Activated CD4-positive, alpha-beta T cell treated with anti-CD3 and anti-CD28 coated beads, Interleukin-2, amount 50 U/mL, for 48 hours (primary cell): ENCODE results near the gene HMX1.

ENCODE experiments used
- DNase-seq, 2 experiments: peaks; one replicate each; pipeline ENCODE4 v3.0.0-alpha.2; 2020

HMX1 gene

DNA sequence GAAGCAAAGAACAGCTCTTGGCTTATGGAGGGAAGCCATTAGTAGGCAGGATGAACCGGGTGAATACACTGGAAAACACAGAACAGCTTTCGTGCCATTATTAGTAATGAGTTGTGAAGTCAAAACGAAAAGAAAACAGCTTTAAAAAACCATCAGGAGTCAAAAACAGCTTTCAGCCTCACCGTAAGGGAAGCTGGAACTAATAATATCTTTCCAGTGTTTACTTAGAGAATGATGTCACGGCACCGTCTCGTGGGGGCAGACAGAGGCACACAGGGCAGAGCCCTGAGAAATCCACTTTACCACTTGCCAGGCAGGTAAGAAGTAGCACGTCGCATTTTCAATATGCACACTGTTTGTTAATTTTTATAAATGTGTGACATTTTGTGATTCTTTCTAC lies 37.9 kb upstream of the HMX1 start:
- no peak for DNase-seq

DNA sequence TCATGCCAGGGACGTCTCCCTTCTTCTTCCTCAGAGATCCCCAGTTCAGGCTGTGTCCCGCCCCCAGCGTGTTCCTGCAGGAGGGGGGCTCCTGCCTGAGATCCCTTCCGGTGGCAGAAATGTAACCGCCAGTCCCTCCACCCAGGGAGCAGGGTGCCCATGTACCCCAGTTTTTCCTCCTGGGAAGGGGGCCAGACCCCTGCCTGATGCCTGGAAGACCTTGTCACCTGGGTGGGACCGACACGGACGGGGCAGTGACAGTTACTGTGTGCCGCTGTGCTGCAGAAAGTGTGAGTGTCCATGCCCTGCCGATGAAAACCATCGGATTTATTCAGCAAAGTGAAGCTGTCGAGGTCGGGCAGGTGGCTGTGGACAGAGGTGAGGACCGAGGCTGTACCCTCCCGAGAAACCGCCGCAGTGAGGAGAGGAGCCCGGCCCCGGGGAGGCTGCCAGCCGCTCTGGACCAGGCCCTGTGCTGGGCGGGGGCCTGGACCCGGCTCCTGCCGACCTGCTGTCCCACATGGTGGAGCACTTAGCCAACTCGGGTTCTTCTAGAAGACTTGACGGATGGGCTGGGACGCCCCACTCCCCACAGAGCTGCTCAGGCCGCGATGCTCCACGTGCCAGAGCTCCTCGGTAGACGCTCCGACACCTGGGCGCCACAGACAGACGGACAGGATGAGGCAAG lies 36.7 kb upstream of the HMX1 start:
- no peak for DNase-seq

DNA sequence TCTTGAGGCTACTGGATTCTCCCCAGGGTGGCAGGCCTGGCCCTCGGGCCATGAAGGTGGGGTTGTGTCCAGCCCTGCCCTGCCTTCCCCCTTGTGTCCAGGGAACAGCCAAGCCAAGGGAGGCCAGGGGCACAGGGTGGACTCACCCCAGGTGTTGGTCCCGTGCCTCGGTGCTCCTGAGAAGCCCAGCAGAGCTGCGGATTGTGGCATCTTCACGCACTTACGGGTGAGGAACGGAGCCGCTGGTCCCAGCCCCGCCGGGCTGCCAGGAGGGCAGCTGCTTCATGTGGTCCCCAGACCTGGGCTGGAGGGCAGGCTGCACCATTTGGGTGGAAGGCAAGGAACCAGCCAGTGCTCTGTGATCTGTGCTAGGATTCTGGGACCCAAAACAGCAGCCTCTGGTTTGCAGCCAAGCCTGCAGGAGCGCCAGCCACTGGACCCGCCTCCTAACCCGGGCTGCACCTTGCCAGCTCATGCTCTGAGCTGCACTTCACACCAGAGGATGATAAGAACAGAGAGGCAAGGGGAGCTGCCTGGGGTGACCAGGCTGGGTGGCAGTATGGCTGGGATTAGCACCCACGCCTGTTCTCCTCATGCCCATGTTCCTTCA lies 36.1 kb upstream of the HMX1 start:
- DNase-seq: no peak

DNA sequence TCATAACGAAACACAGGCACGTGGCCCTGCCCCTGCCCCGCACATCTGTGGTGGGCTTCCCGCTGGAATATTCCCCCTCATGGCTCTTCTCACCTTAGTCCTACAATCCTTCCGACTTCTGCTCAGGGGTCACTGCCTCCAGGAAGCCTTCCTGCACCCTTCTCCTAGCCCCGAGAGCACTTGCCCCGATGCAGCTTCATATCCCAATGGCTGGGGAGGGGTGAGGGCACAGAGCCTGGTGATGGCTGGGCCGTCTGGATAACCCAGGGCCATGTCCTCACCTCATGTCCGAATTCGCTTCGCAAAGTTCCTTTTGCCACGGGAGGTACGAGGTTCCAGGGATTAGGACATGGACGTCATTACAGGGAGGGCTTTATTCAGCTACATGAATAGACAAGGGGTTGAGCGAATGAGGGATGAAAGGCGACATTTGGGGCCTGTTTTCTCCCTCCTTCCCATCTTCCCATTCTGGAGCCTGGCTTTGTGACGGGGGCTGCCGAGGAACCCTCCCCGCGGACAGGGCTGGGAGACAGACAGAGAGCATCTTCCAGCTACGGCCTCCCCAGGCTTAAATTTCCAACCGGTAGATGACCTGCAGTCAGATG lies 35.5 kb upstream of the HMX1 start:
- no peak for DNase-seq

DNA sequence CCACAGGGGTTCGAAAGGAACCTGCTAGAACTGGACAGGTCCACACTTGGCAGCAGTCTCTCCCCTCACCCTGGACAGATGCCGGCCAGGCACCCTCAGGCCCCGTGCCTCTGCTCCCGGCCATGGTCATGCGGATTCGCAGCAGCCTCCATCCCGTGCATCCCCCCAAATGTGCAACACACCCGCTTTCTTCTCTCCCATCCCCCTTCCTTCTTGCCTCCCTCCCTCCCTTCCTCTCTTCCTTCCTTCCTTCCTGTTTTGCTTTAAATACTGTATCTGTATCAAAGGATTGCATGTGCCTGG lies 35.0 kb upstream of the HMX1 start:
- no peak for DNase-seq

DNA sequence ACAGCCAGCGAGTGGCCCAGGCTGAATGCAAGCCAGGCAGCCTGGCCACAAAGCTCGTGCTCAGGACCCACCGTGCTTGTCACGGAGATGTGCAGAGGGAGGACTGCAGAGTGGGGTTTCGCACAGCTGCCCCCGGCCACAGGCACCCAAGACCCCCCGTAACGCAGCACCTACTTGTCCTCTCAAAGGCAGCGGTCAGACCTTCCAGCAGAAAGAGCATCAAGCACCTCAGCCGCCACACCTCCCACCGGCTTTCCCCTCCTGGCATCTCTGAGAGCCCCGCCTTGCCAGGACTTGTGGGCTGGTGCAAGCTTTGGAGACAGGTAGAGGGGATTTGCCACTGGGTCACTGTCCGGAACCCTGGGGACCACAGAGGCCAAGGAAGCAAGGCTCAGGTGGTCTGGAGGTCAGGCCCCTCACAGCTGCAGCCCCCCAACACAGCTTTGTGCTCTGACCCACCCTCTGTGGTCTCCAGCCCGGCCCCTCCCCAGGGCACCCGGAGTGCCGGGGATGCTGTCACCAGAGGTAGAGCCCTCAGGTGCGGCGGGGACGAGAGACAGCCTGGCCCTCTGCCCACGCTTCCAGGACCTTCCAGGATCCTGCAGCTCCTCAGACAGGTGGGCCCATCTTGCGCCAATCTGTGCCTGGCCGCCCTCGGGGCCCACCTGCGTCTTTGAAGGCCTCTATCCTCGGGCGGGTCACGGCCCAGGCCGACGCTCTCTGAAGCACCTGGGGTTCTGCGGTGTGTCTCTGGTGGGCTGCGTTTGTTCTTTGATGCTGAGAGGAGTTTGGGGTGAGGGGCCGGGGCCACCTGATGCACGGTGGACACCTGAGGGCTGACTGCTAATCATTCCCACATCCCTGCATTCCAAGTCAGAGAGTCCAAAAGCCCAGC lies 34.4 kb upstream of the HMX1 start:
- DNase-seq: no peak

DNA sequence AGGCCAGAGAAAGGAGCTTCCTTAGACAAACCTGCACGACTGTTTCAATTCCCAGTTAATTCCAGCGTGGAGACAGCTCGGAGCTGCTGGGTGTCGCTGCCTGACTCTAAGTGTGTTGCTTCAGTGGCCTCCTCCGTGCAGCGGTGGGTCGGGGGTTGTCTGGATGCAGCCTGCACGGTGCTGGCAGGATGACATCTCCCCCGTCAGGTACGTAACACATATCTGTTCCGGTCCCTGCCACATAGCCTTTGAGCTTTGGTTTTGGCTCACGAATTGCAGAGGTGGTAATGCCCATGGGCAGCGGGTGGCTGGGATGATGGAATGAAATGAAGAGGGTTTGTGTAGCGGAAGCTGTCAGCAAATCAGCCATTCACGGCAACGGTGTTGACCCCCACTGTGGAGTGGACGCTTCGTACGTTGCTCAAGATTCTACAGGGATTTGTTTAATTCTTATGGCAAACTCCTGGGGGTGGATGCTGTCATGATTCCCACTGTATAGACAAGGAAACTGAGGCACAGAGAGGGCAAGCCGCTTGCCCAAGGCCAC lies 33.7 kb upstream of the HMX1 start:
- DNase-seq: no peak

DNA sequence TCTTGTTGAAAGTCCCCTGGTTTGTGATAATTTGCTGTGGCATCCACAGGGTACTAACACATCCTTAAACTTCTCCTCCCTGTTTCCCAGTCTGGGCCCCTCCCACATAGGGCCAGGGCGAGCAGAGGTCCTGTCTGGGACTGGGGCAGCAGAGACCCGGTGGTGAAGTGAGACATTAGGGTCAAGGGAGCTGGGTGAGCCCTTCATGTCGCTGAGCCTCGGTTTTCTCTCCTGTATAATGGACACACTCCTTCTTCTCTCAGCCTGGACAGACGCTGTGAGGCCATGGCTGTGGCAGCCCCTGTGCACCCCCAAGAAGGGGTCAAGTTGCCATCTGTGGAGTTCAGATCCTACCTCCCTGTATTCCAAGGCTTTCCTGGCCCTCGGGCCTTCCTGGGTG lies 33.0 kb upstream of the HMX1 start:
- DNase-seq: no peak

DNA sequence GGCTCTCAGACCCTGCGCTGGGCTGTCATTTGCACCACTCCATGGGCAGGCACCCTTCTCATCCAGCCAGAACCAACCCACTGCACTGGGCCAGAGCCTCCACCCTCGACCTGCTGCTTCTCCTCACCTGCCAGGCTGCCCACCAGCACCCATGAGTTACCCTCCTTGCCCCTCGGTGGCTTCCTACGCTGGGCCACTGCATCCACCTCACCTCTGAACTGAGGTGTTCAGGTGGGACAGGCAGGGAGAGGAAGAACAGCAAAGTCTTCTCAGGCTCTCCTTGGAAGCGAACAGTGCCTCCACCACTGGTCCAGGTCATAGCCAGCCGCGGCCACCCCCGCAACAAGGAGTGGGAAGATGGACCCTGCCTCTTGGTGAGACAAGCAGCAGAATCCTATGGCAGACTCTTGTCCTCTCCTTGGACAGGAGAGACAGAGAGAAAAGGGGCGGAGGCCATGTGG lies 32.4 kb upstream of the HMX1 start:
- no peak for DNase-seq

DNA sequence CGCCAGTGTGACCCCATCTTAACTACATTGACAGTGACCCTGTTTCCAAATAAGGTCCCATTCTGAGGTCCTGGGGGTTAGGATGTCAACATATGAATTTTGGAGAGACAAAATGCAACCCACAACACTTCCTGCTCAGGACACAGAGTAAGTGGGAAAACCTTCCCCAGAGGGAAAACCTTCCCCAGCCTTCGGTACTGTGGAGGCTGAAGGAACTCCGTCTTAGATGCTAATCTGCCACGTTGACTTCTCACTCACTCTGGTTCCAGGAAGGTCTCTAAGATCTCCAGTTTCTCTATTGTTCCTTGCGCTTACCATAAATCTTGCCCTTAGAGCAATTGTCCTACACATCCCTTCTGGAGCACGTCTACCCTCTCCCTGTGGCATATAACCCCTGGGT lies 29.7 kb upstream of the HMX1 start:
- no peak for DNase-seq

DNA sequence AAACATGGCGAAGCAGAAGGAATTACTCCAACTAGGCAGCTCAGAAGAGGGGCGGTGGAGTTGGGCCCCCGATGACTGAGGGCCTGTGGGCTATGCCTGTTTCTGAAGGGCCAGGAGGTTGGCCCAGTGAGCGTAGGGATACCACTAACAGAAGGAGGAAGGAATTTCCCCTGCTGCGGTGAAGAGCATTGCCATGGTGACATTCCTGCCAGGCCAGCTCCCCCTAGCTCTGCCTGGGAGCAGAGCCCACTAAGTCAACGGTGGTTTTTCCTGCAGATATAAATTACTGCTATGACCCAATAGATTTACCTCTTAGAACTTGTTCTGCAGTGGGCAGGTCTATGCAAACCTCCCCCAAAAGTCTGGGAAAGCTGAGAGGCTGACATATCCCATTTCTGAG lies 28.9 kb upstream of the HMX1 start:
- no peak for DNase-seq

DNA sequence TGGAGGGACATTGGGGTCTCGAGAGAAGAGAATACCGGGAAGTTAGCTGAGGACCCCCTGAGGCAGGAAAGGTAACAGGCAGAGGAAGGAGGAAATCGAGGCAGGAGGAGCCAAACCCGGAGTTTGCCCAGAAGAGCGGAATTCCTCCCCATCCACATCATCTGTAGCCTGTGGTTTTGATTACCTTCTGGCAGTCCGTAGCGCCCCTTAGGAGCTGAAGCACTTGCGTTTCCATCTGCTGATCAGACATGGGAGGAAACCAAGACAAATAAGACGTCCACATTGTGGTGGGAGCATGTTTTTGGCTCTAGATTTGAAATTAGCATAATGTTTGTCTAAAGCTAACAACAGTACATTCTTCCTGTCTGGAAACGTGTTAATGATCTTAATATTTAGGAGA lies 26.8 kb upstream of the HMX1 start:
- DNase-seq: no peak

DNA sequence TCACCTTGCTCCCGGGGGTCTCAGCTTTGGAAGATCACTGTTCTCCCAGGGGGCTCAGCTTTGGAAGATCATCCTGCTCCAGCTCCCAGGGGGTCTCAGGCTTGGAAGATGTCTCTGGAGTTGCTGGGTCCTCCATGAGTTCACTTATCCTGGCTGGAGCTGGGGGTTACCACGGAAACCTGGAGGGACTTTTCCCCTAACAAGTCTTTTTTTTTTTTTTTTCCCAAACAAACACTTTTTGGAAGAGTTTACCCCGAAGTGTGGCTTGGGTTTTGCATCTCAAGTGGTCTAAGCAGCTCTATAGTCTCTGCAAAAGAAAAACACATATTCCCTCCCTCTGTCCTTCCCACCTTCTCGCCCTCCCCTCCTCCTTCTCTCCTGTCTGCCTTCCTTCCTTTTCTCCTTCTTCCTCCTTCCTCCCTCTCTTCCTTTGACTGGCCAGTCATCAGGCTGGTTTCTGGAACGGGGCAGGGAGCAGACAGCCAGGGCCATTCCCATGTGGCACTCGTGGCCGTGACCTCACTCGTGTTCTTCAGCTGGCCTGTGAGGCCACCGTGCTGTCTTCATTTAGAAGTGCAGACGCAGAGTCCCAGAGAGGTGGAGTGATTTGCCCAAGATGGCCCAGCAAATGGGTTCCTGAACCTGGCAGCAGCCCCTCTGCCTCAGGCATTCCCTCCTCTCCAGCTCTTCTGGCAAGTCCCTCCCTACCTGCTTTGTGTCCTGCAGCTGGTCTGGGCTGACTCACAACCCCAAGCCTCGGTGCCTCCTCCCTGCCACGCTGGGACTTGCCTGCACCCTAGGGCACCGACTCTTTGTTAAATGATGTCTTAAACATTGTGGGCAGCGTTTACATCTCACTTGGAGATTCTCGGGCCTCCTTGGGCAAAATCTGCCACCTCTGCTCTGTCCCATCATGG lies 25.9 kb upstream of the HMX1 start:
- no peak for DNase-seq

DNA sequence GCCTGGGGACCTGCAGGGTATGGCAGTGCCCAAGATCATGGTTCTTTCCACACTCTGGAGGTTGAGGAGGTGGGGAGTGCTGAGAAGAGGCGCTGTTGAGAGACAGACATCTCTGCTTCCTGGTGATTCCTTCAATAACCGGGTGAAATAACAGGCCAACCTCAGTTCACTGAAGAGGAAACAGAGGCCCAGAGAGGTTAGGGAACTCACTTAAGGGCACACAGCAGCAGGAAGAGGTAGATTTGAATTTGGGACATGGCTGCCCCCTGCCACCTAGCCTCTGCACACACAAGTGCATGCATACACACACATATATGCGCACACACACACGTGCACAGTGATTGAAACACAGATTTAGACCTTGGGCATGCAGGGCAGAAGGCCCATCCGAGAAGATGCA lies 24.9 kb upstream of the HMX1 start:
- no peak for DNase-seq

DNA sequence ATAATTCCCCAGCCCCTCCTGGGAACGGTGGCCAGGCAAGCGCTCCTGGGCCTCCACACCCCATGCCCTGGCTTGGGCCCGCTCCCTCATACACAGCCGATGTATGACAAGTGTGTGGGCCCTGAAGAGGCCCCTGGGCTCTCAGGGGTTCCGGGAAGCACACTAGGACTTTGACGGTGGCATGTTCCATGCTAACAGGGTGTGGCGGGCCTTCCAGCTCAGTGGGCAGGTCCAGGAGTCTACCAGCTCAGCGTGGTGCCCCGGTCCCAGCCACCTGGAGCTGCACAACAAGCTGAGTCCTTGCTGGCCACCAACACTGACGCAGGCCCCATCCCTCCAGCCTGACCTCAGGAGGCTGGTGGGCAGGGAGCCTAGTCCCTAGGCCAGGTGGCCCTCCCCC lies 24.4 kb upstream of the HMX1 start:
- DNase-seq: no peak

DNA sequence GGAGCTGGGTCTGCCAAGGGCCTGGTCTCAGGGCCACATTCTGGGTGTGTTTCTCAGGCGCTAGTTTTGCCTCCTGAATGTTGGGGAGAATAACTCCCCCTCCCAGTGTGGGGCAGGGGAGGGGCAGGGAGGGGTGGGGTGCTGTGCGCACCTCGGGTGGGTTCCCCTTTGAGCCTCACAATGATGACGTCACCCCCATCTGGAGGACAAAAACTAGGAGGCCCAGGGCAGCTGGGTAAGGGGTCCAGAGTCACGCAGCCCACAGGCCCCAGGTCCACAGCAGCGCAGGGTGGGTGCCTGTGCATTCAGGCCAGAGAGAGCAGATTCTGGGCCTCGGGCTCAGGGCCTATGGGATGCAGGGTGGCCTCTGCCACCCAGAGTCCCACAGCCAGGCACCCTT lies 23.7 kb upstream of the HMX1 start:
- no peak for DNase-seq

DNA sequence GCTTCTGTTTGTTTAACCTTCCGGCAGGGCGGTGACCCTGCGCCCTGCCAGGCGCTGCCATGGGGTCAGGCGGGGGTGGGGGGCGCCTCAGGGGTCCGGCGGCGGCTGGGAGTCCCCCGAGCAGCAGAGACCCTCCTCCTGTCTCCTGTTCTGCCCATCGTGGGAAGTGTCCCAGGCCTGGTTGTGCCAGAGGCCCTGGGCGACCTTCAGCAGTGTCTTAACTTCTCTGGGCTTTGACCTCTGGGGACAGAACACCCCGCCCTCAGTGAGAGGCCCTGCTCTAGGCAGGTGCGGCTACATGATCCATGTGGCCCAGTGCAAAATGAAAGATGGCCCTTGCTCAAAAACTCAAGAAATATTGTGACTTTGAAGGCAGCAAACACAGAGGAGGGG lies 22.8 kb upstream of the HMX1 start:
- DNase-seq: no peak

DNA sequence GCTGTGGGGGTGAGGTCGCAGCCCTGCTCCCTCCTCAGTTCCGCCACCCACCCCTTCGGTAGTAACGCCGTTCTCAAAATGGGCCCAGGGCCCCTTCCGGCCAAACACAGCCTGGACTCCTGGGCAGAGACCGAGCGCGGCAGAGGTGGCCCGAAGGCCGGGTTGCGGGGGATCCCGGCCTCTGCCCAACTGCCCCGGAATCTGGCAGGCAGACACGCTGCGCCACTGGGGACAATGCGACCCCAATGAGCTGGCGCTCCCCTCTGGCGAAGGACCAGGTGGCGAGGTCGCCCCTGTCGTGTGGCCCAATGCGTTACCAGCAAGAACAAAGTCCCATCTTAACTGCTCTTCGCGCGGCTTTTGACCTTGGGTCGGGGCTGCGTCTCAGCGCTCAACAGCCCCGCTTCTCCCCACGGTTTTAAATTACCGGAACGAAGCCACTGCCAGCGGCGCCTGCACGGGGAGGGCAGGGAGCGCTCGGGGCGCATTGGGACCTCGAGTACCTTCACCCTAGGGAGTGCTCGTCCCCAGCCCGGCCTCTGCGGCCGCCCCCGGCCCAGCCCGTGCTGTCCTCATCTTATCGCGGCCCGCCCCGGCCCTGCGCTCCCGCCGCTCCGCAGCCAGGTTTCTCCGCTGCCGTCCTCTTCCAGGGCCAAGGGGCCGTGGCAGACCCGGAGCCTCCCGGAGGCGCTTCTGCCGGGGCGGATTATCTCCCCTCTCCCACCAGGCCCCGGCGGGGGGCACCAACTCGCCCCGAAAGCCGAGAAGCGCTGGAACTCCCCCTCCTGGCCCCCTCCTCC lies 22.2 kb upstream of the HMX1 start:
- DNase-seq: no peak

DNA sequence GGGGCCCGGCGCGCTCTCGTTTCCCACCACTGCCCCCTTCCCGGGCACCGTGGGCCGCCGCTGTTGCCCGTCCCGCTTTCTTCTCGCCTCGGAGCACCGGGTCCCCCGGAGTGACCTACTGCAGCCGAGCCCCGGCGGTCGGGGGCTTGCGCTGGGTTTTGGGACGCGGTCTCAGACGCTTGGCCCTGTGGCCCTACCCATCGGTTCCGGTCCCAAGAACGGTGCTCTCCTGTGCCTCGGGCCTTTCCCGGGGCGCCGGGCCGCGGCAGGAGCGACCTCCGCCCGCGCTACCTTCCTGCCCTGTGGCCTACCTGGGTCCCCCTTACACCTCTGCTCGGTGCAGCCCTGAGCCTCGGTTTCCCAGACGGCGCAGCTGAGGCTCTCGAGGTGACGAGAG lies 21.6 kb upstream of the HMX1 start:
- DNase-seq: no peak

DNA sequence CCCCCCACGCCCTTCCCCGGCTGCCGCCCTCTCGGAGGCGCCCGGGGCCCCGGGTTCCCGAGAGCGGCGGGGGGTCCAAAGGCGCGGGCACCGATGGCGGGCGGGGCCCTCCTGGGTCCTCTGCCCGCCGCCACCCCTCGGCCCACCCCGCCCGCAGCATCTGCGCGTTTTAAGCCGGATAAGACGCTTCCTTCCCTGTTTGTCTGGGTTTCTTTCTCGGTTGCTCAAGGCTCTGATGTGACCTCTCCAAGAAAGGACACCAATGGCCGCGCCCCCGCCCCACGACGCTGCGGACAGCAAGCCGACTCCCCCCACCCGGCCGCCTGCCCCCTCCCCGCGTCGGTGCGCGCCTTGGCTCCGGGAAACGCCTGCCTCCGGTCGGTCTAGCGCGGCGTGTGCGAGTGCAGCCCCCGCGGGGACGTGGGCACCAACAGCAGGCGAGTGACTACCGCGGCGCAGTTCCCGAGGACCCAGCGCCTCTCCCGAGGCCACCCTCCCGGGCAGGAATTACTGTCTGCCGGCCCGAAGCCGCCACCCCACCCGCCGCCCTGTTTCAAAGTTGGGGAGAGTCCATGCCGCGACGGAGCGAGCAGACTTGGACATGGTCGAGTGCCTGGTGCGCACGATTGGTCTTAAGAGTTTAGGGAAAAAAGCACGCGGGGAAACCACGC lies 21.1 kb upstream of the HMX1 start:
- no peak for DNase-seq
